SIG-M5 (cell line): ENCODE data around the gene ABCA1.
"Not testable (repeated sequence)": the region's sequence is repeated elsewhere in the genome, so short reads cannot be mapped to it uniquely, and the experiment has no call there.

Experiments
- DNase-seq: peaks from one replicate; lab custom pipeline; 2025; lab: John Stamatoyannopoulos, UW

ABCA1 gene

DNA sequence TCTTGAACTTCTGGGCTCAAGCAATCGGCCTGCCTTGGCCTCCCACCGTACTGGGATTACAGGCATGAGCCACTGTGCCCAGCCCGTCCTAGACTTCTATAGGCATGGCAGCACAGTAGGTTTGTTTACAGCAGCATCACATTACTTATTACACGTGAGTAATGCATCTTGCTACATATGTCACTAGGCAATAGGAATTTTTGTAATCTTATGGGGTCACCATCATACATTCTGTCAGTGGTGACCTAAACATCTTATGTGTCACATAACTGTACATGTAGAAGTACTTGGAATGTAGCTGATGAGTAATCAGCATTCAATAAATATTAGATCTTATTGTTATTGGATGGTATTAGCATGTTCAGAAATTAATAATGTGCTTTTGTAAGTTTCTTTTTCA is 22.9 kb upstream of the ABCA1 start:
- DNase-seq, result no peak

DNA sequence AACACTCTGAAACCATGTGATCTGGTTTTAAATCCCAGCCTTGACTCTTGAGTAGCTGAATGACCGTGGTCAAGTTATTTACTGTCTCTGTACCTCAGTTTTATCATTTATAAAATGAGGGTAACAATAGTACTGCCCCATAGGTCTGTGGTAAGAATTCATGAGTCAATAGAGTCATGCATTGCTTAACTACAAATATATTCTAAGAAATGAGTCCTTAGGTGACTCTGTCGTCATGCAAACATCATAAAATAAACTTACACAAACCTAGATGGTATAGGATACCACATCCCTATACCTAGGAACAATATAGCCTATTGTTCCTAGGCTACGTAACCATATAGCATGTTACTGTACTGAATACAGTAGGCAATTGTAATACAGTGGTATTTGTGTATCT is 20.3 kb upstream of the ABCA1 start:
- no peak for DNase-seq

DNA sequence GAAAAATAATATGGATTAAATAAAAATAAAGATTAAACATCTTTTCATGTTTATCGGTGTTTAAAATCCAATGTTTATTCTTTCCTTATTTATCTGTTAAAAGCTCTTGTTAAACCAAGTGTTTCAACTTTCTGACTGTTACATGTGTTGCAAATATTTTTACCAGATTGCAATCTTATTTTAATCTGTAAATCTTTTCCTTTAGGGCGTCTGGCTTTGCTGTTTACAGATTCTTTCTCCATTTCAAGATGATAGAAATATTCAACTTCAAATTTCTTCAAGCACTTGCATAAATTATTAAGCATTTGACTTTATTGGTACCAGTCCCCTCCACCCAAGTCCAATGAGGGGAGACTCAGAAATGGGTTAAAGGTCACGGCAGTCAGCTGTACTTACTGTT is 16.9 kb upstream of the ABCA1 start:
- no peak for DNase-seq

DNA sequence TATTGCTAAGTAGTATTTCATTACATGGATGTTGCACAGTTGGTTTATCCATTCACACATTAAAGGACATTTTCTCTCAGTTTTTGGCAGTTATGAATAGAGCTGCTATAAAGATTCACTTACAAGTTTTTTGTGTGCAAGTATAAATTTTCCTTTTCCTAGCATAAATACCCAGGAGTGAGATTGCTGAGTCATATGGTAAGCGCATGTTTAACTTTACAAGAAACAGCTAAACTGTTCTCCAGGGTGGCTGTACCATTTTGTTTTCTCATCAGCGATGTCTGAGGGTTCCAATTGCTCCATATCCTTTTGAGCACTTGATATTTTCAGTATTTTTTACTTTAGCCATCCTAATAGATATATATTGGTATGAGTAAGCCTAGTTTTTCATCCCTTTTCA is 16.4 kb upstream of the ABCA1 start:
- DNase-seq, result no peak

DNA sequence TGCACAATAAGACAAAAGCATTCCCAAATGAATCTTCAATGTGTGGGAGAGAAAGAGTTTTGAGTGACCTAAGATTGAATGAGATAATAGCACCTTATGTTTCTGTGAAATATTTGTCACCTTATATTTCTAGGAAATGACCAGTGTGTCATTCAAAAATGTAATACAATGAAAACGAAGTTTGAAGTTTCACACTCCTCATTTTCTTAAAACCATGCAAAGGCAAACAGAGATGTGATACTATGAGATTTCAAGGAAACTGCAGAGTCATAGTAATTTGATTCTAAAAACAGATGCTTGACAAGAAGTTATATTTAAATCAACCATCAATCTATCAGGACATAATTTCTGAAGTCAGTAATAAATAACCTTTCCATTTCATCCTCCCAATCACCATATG is 13.6 kb upstream of the ABCA1 start:
- no peak for DNase-seq

DNA sequence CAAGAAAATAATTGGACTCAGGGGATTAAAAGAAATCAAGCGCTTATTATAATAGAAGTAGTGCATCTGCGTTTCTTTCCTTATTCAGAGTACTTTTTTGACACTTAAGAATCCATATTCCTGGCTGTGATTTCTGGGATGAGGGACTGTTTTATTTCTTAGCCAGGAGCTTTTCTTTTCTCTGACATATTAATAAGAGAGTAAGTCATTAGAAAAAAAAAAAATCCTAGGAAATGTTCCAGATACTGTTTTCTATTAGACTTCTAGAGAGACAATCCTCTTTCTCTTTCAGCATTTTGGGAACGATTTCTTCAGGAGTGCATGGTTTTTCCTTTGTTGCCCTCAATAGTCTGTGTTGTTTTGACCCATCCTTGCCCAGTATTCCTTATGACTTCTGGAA is 8.3 kb upstream of the ABCA1 start:
- DNase-seq, result no peak

DNA sequence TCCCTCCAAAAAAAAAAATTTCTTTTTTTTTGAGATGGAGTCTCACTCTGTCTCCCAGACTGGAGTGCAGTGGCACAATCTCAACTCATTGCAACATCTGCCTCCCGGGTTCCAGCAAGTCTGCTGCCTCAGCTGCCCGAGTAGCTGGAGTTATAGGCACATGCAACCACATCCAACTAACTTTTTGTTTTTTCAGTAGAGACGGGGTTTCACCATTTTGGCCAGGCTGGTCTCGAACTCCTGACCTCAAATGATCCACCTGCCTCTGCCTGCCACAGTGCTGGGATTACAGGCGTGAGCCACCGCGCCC is 7.5 kb upstream of the ABCA1 start:
- DNase-seq, result not testable (repeated sequence)

DNA sequence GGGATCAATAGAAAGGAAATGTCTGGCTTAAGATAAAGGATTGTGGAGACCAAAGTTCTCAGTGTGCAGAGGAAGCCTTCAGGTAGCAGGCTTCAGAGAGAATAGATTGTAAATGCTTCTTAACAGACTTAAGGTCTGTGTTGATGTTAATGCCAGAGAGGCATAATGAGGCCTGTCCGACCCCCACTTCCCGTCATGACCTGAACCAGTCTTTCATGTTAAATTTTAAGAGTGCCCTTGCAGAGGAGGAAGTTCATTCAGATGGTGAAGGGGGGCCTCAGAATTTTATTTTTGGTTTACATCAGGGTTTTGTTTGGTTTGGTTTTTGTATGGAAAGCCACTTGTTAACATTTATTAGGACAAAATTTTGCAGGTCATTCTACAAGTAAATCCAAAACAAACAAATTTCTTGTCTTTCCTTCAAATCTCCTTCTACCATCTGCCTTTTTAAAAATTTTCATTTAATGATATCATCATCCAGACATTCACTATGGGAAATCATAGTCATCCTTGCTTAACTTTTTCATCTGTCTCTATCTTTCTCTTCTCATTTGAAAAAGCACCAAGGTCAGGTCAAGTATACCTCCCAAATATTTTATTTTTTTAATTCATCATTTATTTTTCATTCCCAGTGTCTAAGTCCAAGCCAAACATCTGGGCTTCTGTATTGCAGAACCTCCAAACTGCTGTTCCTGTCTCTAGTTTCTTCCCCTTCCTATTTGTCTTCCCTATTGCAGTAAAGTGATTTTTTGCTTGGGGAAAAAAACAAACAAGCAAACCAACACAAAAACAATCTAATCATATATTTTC is 6.9 kb upstream of the ABCA1 start:
- no peak for DNase-seq

DNA sequence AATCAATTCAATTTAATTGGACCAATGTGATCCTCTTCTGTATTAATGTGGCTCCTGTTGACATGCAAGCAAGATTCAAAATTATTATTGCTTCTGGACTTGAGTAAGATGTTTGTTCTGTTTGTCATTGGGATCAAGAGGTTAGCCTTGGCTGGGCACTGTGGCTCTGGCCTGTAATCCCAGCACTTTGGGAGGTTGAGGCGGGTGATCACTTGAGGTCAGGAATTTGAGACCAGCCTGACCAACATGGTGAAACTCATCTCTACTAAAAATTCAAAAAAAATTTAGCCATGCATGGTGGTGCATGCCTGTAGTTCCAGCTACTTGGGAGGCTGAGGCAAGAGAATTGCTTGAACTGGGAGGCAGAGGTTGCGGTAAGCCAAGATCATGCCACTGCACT is 5.1 kb upstream of the ABCA1 start:
- not testable (repeated sequence) for DNase-seq

DNA sequence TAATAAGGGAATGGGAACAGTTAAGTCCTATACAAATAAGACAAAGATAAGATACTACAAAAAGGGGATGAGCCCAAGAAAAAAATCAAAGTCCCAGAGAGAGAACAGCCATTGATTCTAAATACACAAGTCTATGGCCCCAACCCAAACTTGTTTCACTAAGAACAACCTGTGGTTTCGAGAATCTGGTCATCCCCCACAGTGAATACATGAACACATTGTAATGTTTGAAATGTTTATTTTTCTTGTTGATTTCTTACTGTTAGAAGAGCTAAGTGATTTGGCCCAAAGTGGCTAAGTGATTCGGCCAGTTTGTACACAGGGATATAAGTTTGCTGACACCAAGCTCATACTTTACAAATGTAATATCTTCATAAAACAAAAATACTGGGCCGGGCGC is 3.3 kb upstream of the ABCA1 start:
- no peak for DNase-seq

DNA sequence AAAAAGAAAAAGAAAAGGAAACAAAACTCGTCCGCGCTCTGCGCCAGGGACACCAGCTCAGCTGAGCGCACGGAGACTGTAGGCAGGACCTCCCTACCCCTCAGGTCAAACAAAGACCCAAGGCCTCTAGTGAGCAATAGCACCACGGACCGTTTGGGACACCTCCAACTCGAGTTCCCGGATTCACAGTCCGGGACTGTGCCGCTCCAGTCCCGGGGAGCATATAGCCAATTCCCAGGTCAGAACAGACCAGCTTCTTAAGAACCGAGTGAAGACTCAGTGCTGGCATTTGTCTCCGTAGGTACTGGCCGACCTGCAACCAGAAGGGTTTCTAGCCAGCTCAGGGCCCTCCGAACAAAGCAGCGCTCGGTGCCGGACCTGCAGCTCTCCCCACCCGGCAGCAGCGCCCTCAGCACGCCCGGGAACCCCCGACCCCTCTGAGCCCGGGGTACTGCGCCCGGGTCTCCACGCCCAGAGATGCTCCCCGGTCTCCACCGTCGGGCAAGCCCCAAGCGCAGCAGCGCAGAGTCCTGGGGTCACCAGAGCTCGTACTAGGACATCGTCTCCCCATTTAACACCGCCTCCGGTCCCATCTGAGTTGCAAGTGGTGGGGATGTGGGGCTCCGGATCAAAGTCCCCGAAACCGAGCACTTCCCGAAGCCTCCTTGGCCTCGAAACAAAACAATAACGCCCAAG is 591 bp downstream of the ABCA1 start:
- DNase-seq, result no peak

DNA sequence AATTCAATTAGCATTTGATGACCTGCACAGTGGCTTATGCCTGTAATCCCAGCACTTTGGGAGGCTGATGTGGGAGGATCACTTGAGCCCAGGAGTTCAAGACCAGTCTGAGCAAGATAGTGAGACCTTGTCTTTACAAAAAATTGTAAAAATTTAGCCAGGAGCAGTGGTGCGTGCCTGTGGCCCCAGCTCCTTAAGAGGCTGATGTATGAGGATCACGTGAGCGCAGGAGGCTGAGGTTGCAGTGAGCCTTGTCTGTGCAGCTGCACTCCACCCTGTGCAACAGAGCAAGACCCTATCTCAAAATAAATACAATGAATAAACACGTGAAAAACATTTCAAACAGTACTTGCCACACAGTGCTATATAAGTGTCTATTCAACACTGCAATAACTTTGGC is 4.2 kb downstream of the ABCA1 start:
- no peak for DNase-seq

DNA sequence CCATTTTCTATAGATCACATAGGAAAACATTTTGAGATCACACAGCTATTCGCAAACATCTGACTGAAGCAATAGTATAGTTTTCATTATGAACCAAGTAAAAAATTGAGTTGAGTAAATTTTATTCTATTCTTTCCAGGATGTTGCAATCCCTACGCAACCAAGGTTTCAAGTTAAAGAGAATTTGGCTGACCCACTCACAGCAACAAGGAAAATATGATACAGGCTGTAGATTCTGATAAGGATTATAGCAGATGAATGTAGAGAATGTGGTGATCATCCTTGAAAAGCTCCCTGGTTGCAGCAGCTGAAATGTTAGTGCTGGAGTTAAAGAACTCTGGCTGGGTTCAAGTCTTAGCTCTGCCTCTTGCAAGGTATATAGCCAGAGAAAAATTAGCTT is 4.7 kb downstream of the ABCA1 start:
- DNase-seq, result no peak

DNA sequence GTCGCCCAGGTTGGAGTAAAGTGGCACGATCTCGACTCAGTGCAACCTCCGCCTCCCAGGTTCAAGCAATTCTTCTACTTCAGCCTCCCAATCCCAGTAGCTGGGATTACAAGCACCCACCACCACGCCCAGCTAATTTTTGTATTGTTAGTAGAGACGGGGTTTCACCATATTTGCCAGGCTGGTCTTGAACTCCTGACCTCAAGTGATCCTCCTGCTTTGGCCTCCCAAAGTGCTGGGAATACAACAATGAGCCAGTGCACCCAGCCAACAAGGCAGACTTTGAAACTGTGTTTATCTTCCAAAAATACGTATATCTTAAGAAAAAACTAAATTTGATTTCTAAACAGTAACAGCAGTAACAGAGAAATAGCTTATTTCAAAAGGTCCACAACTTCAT is 5.2 kb downstream of the ABCA1 start:
- DNase-seq, result not testable (repeated sequence)

DNA sequence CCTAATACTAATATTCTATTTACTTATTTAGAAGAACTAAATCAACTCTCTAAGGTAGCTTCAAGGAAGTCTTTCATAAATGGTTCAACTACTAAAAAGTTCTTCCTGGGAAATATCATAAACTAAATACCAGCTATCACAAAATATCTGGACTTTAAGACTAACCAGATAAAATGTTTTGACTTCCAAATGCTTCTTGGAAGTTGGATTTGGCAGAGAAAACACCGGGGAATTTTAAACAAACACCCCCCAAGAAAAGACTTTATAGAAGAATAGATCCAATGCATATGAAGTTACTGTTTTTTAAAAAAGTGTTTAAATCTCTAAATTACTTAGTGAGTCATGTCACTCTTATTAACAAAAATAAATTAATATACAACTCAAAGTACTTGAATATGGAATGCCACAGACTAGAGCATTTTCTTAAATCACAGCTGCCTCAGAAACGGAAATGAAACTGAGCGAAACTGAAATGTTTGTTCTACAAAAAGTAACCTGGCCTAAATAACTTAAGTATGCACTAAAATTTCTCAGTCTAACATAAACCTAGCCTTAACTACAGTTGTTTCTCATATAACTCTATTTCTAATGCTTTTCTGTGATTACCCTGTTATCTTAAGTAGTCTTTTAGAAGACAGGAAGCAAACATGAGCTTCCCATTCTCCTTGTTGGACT is 6.8 kb downstream of the ABCA1 start:
- DNase-seq, result no peak

DNA sequence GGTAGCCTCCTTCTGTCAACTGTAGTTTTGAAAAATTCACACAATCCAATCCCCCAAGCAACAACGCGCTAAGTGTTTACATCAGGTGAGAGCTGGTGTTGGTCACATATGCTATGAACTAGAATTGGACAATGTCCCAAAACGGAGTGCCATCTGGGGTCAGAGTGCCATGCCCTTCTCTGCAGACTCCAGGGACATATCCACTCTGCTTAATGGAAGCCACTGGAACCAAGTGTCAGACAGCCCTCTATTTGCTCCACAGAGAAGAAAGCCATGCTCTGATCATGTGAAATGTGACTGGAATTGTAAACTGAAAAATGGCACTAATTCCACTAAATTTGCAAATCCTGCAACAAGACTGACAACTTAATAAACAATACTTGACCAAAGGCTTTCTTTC is 12.2 kb downstream of the ABCA1 start:
- no peak for DNase-seq

DNA sequence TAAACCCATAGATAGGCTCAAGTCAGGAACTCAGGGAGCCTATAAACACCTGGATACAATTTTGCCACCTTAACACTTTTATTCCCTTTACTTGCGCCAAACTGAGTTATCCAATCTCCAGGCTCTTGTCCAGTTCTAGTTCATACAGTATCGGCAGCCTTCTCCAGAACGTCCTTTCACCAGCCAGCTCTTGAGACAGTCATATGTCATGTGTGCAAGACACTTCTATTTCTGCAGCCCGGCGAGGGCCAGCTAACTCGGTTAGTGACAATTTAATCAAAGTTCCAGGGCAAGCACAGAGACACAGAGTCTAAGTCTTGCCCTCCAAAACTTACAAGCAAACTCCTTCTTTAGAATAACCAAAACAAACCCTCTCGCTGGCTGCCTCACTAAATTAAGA is 12.9 kb downstream of the ABCA1 start:
- DNase-seq, result no peak

DNA sequence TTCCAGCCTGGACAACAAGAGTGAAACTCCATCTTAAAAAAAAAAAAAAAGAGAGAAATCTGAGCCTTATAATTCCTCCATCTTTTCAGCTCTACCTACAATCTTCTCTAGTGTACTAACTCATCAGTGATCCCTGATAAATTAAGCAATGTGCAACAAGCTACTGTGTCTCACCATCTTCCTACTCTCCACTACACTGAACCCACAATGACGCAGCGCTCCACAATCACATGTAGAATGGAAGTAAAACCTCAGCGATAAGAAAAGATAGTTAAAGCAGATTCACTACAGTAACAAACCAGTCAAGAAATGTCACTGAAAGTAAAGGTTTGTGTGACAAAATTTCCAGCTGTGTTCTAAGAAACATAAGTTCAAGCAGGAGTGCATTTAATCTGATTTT is 13.5 kb downstream of the ABCA1 start:
- DNase-seq, result no peak

DNA sequence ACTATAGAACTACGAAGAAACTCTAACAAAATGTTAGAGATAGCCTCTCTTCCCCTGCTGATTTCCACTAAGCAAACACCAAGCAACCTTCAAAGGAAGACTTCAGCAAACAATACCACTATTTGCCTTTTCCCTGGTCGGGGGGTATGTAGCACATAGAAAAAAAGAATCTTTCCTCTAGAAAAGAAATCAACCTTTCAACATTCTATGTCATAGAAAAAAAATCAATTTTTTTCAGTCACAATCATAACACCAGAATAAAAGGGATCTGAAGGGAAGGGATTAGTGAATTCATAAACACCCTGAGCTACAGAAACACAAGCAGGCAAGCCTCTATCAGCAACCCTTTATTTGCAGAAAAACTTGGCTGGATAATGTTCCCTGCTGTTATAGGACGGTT is 15.3 kb downstream of the ABCA1 start:
- DNase-seq, result no peak

DNA sequence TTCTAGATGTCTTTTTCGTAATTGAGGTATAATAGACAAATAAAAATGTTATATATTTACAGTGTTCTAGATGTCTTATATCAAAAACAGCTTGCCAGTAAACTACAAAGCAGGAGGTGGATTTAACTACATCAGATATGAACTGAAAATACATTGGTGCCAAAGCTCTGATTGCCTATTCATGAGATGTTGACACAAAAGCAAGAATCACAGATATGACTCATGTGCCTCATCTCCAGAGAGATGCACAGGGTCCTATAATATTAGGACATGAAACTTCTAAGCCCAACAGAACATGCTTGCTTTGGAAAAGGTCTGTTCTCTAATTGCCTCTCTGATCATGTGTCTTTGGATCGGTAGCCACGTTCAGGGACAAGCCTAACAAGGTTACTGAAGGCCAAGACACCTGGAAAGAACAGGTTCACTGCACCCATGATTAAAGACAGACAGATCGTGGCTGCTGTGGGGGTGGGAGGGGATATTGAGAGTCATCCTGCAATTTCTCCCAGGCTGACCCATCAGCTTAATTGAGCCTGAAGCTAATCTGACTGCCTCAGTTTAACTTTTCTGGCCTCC is 16.8 kb downstream of the ABCA1 start:
- DNase-seq, result no peak

DNA sequence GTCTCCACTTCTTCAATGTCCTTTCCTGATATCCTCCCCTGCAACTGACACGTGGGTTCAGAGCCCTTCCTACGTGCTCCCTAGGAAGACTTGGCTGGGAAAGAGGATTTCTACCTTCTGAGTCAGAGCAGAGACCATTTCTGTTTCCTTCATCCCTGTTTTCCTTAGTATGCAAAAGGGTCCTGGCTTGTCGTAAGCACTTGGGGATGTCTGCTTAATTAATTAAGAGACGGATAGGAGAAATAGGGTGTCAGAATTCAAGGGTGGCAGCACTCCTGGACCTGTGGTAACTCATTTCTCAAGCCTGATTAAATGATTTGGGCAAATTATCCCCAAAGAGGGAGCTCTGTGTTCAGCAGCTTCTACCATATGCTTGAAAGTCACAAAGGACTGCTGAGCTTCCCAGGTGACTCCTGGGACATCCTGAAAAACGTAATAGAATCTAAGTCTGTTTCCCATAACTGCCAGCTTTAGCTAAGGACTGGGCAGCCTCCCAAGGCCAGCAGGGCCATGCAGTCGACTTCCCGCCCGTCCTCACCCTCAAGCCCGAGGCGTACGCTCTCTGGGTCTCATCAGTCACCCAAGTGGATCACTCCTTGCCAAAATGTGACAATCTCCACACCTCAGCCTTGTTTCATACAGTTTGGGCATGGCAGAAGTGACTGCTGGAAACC is 20.5 kb downstream of the ABCA1 start:
- DNase-seq, result no peak

DNA sequence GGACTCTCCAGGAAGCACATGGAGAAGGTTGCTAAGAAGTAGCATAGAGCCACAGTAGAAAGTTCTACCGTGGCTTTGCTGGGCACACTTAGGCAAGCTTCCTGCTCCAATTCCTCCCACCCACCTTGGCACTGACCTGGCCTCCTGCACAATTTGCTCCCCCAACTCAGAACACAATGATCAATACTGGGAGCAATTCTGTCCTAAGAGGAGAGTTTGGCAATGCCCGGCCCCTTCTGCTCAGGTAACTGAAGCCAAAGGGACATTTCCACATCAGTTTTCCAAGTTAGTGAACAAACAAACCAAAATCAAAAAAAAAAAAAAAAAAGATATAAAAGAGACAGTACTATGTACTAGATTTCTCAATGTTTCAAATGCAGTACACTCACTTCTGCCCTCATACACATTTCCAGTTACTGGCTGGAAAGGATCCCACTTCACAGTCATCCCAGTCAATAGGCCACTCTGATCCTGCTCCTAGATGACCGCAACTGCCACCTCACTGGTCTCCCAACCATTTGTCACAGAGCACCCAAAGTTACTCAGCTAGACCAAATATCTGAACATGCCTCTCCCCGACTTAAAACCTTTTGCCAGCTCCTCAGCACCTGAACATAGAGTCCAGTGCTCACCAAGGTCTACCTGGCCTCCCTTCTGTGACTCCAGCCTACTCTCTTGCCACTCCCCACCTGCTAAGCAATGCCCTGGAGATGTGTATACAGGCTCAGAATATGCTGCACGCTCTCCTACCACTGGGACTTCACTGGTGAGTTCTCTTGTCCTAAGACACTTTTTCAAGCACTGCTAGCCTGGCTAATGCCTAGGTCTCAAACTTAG is 21.3 kb downstream of the ABCA1 start:
- DNase-seq, result no peak
